Left ventricle myocardium inferior (tissue), 1 donor: Measurements from ENCODE around the gene LSM3. TPM values are rescaled to one million over a fixed set of nuclear protein-coding genes. Genes with fewer than 3 reads are reported as not detected.
A peak's percentile ranks its signal among the peaks of the same experiment; 100 is the strongest.

Source experiments
- DNase-seq: peaks from one replicate; pipeline ENCODE4 v3.0.0-alpha.2; 2020
- H3K27ac ChIP-seq: fragments of 200-600 bp; replicated peaks from 2 replicates; pipeline ENCODE4 v1.8.0; 2021
- H3K27me3 ChIP-seq: fragments of 200-600 bp; 2 replicates; pipeline ENCODE4 v1.8.0; 2021; ENCODE audit warnings: low read depth
- H3K36me3 ChIP-seq: fragments of 200-600 bp; 2 replicates; pipeline ENCODE4 v1.8.0; 2021
- H3K4me1 ChIP-seq: fragments of 200-600 bp; 2 replicates; pipeline ENCODE4 v1.8.0; 2021
- H3K4me3 ChIP-seq: fragments of 200-600 bp; 2 replicates; pipeline ENCODE4 v1.8.0; 2021; ENCODE audit warnings: mild to moderate bottlenecking, moderate library complexity
- H3K9me3 ChIP-seq: fragments of 200-600 bp; replicated peaks from 2 replicates; pipeline ENCODE4 v1.8.0; 2021
- intact Hi-C: fragments of 100-400 bp; cut with micrococcal nuclease; formaldehyde crosslinking; loops from one replicate; pipeline ENCODE4 v1.11.0; 2022
- long read RNA-seq: library from polyadenylated mRNA; unstranded; transcript quantifications from one replicate; pipeline ENCODE4 v2.0.0, GENCODE V29; 2021
- total RNA-seq: library from RNA; stranded (reverse); fragmentation: NEBNext Ultra II Directional; extraction: Animal tissue kit (Norgen Biotek cat#: 25700); gene quantifications from one replicate; pipeline ENCODE4 v1.2.1, GENCODE V29; 2021
- TF ChIP-seq, protein P1 (sequence below): fragments of 200-600 bp; IDR thresholded peaks from 2 replicates; pipeline ENCODE4 v1.8.0; 2021; ENCODE audit warnings: antibody characterized with exemption, mild to moderate bottlenecking, borderline replicate concordance
- donor health status: DM: no; HTN: yes; CAD: no; lungs with severe emphysema.

Gene LSM3
- total RNA-seq = 16.8 TPM
- long read RNA-seq, transcript LSM3-201 (4 exons, 3,815 nt) = major isoform, 41 of 61 reads
- long read RNA-seq, partial matches to known transcripts = 20 of 61 reads
- long read RNA-seq, other reads (novel, unspliced or antisense) = 0 of 61 reads

DNA sequence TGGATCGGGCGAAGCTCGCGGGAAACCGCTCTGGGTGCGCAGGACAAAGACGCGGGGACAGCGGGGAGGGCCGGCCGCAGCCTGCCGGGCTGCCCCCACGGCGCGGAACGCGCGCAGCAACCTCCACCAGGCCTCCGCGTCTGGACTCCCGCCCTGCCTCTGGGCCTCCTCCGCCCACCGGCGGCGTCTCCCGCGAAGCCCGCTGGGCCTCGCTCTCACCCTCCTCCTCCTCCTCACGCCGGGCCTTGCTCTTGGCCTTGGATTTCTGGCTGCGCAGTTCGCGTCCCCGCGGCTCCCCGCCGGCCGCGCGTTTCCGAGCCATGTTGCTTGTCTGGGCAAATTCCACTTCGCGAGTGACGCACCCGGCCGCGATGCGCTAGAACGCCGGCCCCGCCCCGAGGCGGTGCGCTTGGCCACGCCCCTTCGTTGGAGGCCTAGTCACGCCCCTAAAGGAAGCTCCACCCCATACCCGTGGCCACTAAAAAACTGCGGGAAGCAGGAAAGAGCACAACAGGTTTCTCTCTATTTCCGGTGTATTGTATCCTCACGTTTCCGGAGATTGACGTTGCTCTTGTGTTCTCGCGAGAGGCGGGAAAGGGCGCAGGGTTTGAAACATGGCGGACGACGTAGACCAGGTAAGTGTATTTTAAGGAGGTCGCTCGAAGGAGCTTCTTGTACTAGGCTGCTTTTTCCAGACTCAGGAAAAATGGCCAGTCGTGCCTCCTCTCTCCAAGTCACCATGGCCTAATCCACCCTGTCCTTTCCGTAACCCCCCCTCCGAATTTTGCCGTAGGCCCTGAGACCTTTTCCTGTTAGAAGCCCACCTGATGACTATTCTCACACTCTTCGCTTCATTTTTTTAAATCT lies at the start of gene LSM3, which contains the start of gene XPC:
Gene LSM3, plus strand, starts transcription at position 571 of the 867 bp plus-strand sequence. Its CDS starts 44 bp downstream, at position 615.
Gene XPC, minus strand, starts transcription at position 355 of the 867 bp plus-strand sequence. Its CDS starts 33 bp downstream, at position 322.
- no peaks in the 10 kb centered on the region for H3K27me3 ChIP-seq
- peak within 1 kb of the TSS; percentile 97 for H3K27ac ChIP-seq
- H3K4me1 ChIP-seq = peaks cover 47% of the 10 kb centered on the region
- peaks cover 23% of the 10 kb centered on the region for H3K36me3 ChIP-seq
- TF ChIP-seq, protein P1, sequence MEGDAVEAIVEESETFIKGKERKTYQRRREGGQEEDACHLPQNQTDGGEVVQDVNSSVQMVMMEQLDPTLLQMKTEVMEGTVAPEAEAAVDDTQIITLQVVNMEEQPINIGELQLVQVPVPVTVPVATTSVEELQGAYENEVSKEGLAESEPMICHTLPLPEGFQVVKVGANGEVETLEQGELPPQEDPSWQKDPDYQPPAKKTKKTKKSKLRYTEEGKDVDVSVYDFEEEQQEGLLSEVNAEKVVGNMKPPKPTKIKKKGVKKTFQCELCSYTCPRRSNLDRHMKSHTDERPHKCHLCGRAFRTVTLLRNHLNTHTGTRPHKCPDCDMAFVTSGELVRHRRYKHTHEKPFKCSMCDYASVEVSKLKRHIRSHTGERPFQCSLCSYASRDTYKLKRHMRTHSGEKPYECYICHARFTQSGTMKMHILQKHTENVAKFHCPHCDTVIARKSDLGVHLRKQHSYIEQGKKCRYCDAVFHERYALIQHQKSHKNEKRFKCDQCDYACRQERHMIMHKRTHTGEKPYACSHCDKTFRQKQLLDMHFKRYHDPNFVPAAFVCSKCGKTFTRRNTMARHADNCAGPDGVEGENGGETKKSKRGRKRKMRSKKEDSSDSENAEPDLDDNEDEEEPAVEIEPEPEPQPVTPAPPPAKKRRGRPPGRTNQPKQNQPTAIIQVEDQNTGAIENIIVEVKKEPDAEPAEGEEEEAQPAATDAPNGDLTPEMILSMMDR = peak; percentile 22
- peak within 1 kb of the TSS; percentile 91 for H3K4me3 ChIP-seq
- intact Hi-C loops = no loop called here
- peak; percentile 96 for DNase-seq
- H3K9me3 ChIP-seq = no peaks in the 10 kb centered on the region

DNA sequence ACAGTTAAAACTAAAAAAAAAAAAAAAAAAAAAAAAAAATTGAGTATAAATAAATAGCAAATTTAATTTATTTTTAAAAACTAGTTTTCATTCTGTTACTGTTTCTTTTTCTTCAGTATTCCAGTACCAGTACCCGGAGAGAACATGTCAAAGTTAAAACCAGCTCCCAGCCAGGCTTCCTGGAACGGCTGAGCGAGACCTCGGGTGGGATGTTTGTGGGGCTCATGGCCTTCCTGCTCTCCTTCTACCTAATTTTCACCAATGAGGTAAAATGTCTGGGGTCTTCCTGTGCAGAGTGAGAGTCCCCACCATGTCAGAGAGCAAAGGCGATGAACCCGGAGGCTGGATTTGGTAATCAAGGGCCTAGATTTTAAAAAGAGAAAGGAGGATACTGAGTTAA lies 49.3 kb upstream of the LSM3 start:
- no peak overlapping the region for H3K27ac ChIP-seq
- DNase-seq = no peak
- peaks cover 33% of the 10 kb centered on the region for H3K4me1 ChIP-seq
- no peaks in the 10 kb centered on the region for H3K27me3 ChIP-seq
- no peak overlapping the region for H3K4me3 ChIP-seq
- peaks cover 68% of the 10 kb centered on the region for H3K36me3 ChIP-seq
- intact Hi-C loops = no loop called here
- TF ChIP-seq, protein P1 = no peak
- no peaks in the 10 kb centered on the region for H3K9me3 ChIP-seq

DNA sequence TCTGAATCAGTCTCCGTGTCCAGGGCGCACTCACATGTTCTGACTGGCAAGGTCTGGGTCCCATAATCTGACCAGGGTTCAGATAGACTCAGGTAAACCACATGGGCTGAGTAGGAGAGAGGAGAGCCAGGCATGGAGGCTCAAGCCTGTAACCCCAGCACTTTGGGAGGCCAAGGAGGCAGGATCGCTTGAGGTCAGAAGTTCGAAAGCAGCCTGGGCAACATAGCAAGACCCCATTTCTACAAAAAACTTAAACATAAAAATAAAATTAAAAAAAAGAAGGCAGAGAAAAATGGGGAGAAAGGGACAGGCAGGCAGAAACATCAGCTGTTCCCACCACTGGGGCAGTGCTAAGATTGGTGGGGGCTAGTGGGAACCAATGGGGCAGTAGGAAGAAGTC lies 48.4 kb upstream of the LSM3 start:
- Histone ChIP-seq H3K27me3 (no peaks in the 10 kb centered on the region), H3K4me1 (peaks cover 26% of the 10 kb centered on the region), H3K36me3 (peaks cover 77% of the 10 kb centered on the region), H3K27ac (no peak overlapping the region), H3K9me3 (no peaks in the 10 kb centered on the region), H3K4me3 (no peak overlapping the region)
- no peak for DNase-seq
- intact Hi-C loops = no loop called here
- TF ChIP-seq, protein P1 = no peak

DNA sequence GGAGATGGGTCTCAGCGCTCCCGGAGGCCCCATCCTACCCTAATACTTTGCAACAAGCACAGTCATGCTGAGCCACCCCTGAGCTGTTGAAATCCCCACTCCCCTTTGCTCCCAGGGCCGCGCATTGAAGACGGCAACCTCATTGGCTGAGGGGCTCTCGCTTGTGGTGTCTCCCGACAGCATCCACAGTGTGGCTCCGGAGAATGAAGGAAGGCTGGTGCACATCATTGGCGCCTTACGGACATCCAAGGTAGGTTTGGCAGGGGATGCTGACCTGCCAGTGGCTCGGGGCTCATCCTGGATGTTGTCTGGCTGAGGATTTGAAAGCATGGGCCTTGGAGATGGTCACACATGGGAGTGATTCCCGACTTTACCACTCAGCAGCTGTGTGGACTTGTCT lies 47.9 kb upstream of the LSM3 start:
- H3K9me3 ChIP-seq = no peaks in the 10 kb centered on the region
- H3K27ac ChIP-seq = no peak overlapping the region
- peaks cover 82% of the 10 kb centered on the region for H3K36me3 ChIP-seq
- intact Hi-C loops = no loop called here
- DNase-seq = no peak
- H3K4me3 ChIP-seq = no peak overlapping the region
- H3K4me1 ChIP-seq = peaks cover 21% of the 10 kb centered on the region
- TF ChIP-seq, protein P1 = no peak
- no peaks in the 10 kb centered on the region for H3K27me3 ChIP-seq

DNA sequence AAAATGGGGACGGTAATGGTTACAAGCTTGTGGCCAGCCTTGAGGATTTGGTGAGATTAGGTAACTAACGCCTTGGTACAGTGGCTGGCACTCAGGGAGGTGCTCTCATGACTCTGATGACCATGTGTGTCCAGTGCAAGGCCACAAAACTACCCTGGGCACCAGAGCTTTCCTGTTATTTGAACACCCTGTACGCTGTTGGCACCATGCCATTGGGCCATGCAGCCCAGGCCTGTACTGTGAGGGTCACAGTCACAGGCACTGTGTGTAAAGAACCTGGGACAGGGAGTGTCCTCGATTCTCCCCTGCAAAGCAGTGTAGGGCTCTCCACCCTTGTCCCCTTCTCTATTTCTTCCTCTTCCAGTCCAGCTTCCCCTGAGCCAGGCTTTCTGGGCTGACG lies 47.5 kb upstream of the LSM3 start:
- TF ChIP-seq, protein P1 = no peak
- Histone ChIP-seq H3K27me3 (no peaks in the 10 kb centered on the region), H3K4me3 (no peak overlapping the region), H3K27ac (no peak overlapping the region), H3K4me1 (peaks cover 17% of the 10 kb centered on the region), H3K9me3 (no peaks in the 10 kb centered on the region), H3K36me3 (peaks cover 82% of the 10 kb centered on the region)
- intact Hi-C loops = no loop called here
- DNase-seq = no peak
